Type B pancreatic cell (in vitro differentiated cells): ENCODE measurements around the gene ST3GAL6. TPM values are rescaled to one million over a fixed set of nuclear protein-coding genes. Genes with fewer than 3 reads are reported as not detected.
A peak's percentile ranks its signal among the peaks of the same experiment; 100 is the strongest.

ENCODE experiments used
- DNase-seq: peaks from one replicate; pipeline ENCODE4 v3.0.0; 2021; ENCODE audit warnings: mixed read lengths; ENCODE audit not compliant: unreplicated experiment; ENCODE audit errors: extremely low spot score
- H3K27ac Mint-ChIP-seq: 2 replicates; pipeline ENCODE4 v1.8.0; 2021; ENCODE audit warnings: mild to moderate bottlenecking, mixed read lengths
- H3K27me3 Mint-ChIP-seq: 2 replicates; pipeline ENCODE4 v1.8.0; 2021; ENCODE audit warnings: mixed read lengths
- H3K36me3 Mint-ChIP-seq: 2 replicates; pipeline ENCODE4 v1.8.0; 2021; ENCODE audit warnings: mixed read lengths
- H3K4me1 Mint-ChIP-seq: one replicate; pipeline ENCODE4 v1.8.0; 2021; ENCODE audit warnings: mixed read lengths; ENCODE audit not compliant: unreplicated experiment
- H3K4me3 Mint-ChIP-seq: 2 replicates; pipeline ENCODE4 v1.8.0; 2021; ENCODE audit warnings: mild to moderate bottlenecking, mixed read lengths
- H3K9me3 Mint-ChIP-seq: 2 replicates; pipeline ENCODE4 v1.8.0; 2021; ENCODE audit warnings: mixed read lengths
- total RNA-seq: library from RNA; stranded (reverse); gene quantifications from 2 replicates; pipeline ENCODE4 v1.2.1, GENCODE V29; 2021; ENCODE audit warnings: low replicate concordance
- TF ChIP-seq, protein P1 (sequence below): fragments of 200-600 bp; sonication (generic); conservative IDR thresholded peaks from 2 replicates; pipeline ENCODE4 v1.5.0; 2021; ENCODE audit warnings: antibody characterized with exemption, mild to moderate bottlenecking

Gene ST3GAL6
- total RNA-seq, 1 donor from 2014 or later: 16.5 TPM

DNA sequence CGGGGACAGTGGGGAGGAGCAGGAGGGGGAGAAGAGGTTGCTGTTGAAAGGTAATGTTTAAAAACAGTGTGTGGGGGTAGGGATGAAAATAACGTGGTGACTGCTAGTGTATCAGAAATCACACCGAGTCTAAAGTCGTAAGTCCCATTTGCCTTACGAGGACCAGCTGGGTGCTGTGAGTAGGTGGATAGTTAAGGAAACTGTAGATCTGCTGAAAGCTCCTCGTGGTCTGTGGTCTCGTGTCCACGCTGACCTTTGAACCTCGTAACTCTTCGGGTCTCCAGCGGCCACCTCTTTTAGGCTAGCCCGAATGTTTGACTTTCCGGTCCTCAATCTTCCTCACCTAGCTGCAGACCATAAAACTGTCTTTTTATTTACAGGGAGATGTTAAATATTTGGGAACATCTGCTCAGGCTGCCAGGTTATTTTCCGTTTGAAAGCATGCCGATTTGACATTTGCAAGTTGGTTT, 29.3 kb upstream of the ST3GAL6 start:
- peaks cover 4% of the 10 kb centered on the region for H3K27me3 Mint-ChIP-seq
- H3K27ac Mint-ChIP-seq: peak overlapping the region; percentile 93
- H3K4me3 Mint-ChIP-seq: peak overlapping the region; percentile 98
- peaks cover 17% of the 10 kb centered on the region for H3K36me3 Mint-ChIP-seq
- no peak for DNase-seq
- TF ChIP-seq, protein P1, sequence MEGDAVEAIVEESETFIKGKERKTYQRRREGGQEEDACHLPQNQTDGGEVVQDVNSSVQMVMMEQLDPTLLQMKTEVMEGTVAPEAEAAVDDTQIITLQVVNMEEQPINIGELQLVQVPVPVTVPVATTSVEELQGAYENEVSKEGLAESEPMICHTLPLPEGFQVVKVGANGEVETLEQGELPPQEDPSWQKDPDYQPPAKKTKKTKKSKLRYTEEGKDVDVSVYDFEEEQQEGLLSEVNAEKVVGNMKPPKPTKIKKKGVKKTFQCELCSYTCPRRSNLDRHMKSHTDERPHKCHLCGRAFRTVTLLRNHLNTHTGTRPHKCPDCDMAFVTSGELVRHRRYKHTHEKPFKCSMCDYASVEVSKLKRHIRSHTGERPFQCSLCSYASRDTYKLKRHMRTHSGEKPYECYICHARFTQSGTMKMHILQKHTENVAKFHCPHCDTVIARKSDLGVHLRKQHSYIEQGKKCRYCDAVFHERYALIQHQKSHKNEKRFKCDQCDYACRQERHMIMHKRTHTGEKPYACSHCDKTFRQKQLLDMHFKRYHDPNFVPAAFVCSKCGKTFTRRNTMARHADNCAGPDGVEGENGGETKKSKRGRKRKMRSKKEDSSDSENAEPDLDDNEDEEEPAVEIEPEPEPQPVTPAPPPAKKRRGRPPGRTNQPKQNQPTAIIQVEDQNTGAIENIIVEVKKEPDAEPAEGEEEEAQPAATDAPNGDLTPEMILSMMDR: no peak
- peaks cover 5% of the 10 kb centered on the region for H3K9me3 Mint-ChIP-seq
- H3K4me1 Mint-ChIP-seq: peaks cover 22% of the 10 kb centered on the region

DNA sequence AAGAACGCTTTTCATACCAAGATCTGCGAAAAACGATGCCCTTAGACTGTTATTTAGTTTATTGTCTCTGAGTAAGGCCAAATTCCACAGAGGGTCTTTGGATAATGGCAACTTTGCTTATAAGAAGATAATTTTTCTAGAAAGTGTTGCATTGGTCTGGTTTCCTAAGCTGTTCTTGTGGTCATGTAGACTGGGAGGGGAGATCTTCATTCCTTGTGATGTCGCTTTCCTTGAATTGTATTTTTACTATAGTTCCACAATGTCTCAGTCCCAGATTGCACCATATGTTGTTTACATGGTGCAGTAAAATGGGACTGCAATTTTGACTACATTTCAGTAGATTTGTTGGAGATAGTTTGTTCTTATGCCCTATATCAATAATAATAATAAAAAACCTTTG, 28.8 kb upstream of the ST3GAL6 start:
- Mint-ChIP-seq H3K4me3 (peak overlapping the region; percentile 98), H3K9me3 (peaks cover 5% of the 10 kb centered on the region), H3K27me3 (peaks cover 4% of the 10 kb centered on the region), H3K27ac (peak overlapping the region; percentile 93), H3K36me3 (peaks cover 20% of the 10 kb centered on the region), H3K4me1 (peaks cover 22% of the 10 kb centered on the region)
- TF ChIP-seq, protein P1: no peak
- no peak for DNase-seq

DNA sequence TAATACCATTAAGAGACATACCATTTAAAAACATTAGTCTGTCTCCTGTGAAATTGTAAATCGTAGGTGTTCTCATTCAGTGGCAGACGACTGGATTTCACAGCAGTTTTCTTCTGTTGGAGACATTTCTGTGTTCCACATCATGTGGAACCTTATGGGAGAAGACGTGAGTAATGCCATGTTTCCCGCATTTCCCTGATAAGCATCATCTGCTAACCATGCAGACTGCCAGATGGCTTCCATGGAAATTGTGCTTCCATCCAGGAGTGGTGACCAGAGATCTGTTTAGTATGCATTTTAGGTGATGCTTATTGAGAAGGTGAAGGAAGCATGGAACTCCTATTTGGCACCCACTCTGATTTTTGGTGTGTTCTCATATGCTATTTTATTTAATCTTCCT, 28.4 kb upstream of the ST3GAL6 start:
- Mint-ChIP-seq H3K4me1 (peaks cover 22% of the 10 kb centered on the region), H3K27ac (no peak overlapping the region), H3K36me3 (peaks cover 20% of the 10 kb centered on the region), H3K27me3 (peaks cover 4% of the 10 kb centered on the region), H3K9me3 (peaks cover 5% of the 10 kb centered on the region), H3K4me3 (peak overlapping the region; percentile 77)
- TF ChIP-seq, protein P1: no peak
- DNase-seq: no peak

DNA sequence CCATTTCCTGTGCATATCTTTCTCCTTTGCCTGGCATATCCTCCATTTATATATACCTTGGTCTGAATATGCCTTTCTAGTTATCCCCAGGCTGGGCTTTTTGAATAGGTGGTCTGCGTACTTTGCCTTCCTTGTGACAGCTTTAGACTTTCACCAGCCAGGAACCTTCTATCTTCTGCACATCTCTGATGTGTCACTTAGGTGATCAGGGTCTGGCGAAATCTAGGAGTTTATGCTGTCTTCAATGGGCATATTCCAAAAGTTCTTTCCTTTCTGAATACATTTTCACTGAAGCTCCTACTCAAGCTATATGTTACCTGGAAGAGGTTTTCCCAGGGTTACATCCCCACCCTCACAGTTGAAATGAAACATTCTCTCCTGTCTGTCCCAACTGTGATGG, 27.8 kb upstream of the ST3GAL6 start:
- Mint-ChIP-seq H3K9me3 (peaks cover 5% of the 10 kb centered on the region), H3K36me3 (peaks cover 20% of the 10 kb centered on the region), H3K4me1 (peaks cover 24% of the 10 kb centered on the region), H3K4me3 (peak overlapping the region; percentile 77), H3K27me3 (peaks cover 4% of the 10 kb centered on the region), H3K27ac (no peak overlapping the region)
- TF ChIP-seq, protein P1: no peak
- no peak for DNase-seq

DNA sequence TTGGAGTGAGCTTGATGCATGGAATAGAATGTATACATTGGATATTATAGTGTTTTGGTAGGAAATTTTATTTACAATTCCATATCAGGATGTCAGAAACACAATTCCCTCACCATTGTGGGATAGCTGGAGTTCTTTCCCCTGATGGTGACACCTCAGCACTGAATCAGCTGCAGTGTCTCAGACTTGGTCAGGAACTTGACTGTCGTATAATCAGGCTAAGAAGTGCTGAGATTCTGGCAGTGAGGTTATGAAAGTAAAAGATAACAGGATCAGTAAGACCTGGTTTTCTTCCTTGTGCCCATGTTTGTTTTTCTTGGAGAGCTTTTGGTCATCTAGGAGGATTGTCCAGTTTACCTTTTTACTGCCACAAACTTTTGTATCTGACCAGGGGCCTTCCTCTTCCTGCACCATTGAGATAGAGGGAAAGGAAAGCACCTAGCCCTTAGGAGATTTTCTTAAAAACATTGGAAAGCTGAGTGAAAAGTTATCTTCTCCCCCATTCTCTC, 27.3 kb upstream of the ST3GAL6 start:
- no peak overlapping the region for H3K27ac Mint-ChIP-seq
- H3K27me3 Mint-ChIP-seq: peaks cover 4% of the 10 kb centered on the region
- DNase-seq: no peak
- H3K4me3 Mint-ChIP-seq: peak overlapping the region; percentile 77
- H3K4me1 Mint-ChIP-seq: peaks cover 21% of the 10 kb centered on the region
- peaks cover 5% of the 10 kb centered on the region for H3K9me3 Mint-ChIP-seq
- H3K36me3 Mint-ChIP-seq: peaks cover 20% of the 10 kb centered on the region
- TF ChIP-seq, protein P1: no peak
